SK-N-SH treated with all-trans-retinoic acid at 6 μM for 48 hours (cell line): Measurements from ENCODE around the gene PCSK5.

Experiments used
- ATAC-seq: fragments of 200-7000 bp; cut with Tn5 transposase; 3 replicates; pipeline ENCODE4 v1.9.1; 2020; ENCODE audit warnings: mild to moderate bottlenecking, moderate library complexity
- ARNTL ChIP-seq: fragments of 450-650 bp; formaldehyde crosslinking; IDR thresholded peaks from 2 replicates; pipeline ENCODE4 v1.5.0; 2020; ENCODE audit warnings: low read depth, mild to moderate bottlenecking, moderate library complexity, borderline replicate concordance
- BACH2 ChIP-seq: fragments of 250-450 bp; sonication (Bioruptor Pico); IDR thresholded peaks from 2 replicates; pipeline ENCODE4 v1.9.0; 2021; ENCODE audit warnings: mild to moderate bottlenecking, borderline replicate concordance
- CREB5 ChIP-seq: fragments of 250-450 bp; sonication (Bioruptor Pico); IDR thresholded peaks from 2 replicates; pipeline ENCODE4 v1.5.1; 2020; ENCODE audit warnings: low read depth, mild to moderate bottlenecking, moderate library complexity
- CSDC2 ChIP-seq: fragments of 250-450 bp; sonication (Bioruptor Pico); IDR thresholded peaks from 2 replicates; pipeline ENCODE4 v1.5.0; 2020; ENCODE audit warnings: mild to moderate bottlenecking, moderate library complexity
- ESRRG ChIP-seq: fragments of 250-450 bp; sonication (Bioruptor Pico); IDR thresholded peaks from 2 replicates; pipeline ENCODE4 v1.6.1; 2021; ENCODE audit warnings: mild to moderate bottlenecking
- GLIS3 ChIP-seq: fragments of 250-450 bp; sonication (Bioruptor Pico); IDR thresholded peaks from 2 replicates; pipeline ENCODE4 v1.5.0; 2020; ENCODE audit warnings: mild to moderate bottlenecking, moderate library complexity
- ISL1 ChIP-seq: fragments of 250-450 bp; sonication (Bioruptor Pico); IDR thresholded peaks from 2 replicates; pipeline ENCODE4 v2.1.2; 2022; ENCODE audit warnings: mild to moderate bottlenecking, moderate library complexity
- OSR1 ChIP-seq: fragments of 250-450 bp; sonication (Bioruptor Pico); IDR thresholded peaks from 2 replicates; pipeline ENCODE4 v1.8.0; 2022; ENCODE audit warnings: moderate library complexity, mild to moderate bottlenecking, inconsistent platforms
- PATZ1 ChIP-seq: fragments of 250-450 bp; sonication (Bioruptor Pico); IDR thresholded peaks from 2 replicates; pipeline ENCODE4 v1.8.0; 2020; ENCODE audit warnings: mild to moderate bottlenecking, moderate library complexity, borderline replicate concordance
- POU6F1 ChIP-seq: fragments of 250-450 bp; sonication (Bioruptor Pico); IDR thresholded peaks from 2 replicates; pipeline ENCODE4 v1.8.0; 2021; ENCODE audit warnings: low read depth, mild to moderate bottlenecking, moderate library complexity, borderline replicate concordance
- PPARA ChIP-seq: fragments of 250-450 bp; sonication (Bioruptor Pico); IDR thresholded peaks from 2 replicates; pipeline ENCODE4 v1.5.0; 2020; ENCODE audit warnings: mild to moderate bottlenecking, borderline replicate concordance
- RARB ChIP-seq: fragments of 250-450 bp; sonication (Bioruptor Pico); IDR thresholded peaks from 2 replicates; pipeline ENCODE4 v1.8.0; 2021; ENCODE audit warnings: mild to moderate bottlenecking, moderate library complexity
- SNAI2 ChIP-seq: fragments of 250-450 bp; sonication (Bioruptor Pico); IDR thresholded peaks from 2 replicates; pipeline ENCODE4 v1.5.0; 2020; ENCODE audit warnings: mild to moderate bottlenecking, moderate library complexity
- TOX ChIP-seq: fragments of 250-450 bp; sonication (Bioruptor Pico); IDR thresholded peaks from 2 replicates; pipeline ENCODE4 v1.8.0; 2021; ENCODE audit warnings: mild to moderate bottlenecking, moderate library complexity, borderline replicate concordance
- ZC3H10 ChIP-seq: fragments of 250-450 bp; sonication (Bioruptor Pico); IDR thresholded peaks from 2 replicates; pipeline ENCODE4 v1.5.1; 2021; ENCODE audit warnings: mild to moderate bottlenecking, moderate library complexity
- ZFP30 ChIP-seq: fragments of 450-650 bp; formaldehyde crosslinking; IDR thresholded peaks from 2 replicates; pipeline ENCODE4 v1.5.0; 2022; ENCODE audit warnings: mild to moderate bottlenecking, moderate library complexity
- TF ChIP-seq, protein P1 (sequence below): fragments of 250-450 bp; sonication (Bioruptor Pico); IDR thresholded peaks from 2 replicates; pipeline ENCODE4 v1.5.1; 2021; ENCODE audit warnings: mild to moderate bottlenecking, moderate library complexity
- TF ChIP-seq, protein P2 (sequence below): fragments of 250-450 bp; sonication (Bioruptor Pico); IDR thresholded peaks from 2 replicates; pipeline ENCODE4 v1.5.0; 2020; ENCODE audit warnings: mild to moderate bottlenecking, moderate library complexity

PCSK5 gene

GRCh38 chr9:75930730-75931321, 40.4 kb downstream of the PCSK5 start (continued):
- TF ChIP-seq SNAI2: no peak
- TF ChIP-seq RARB (CRISPR knock-in tag): no peak
- TF ChIP-seq CSDC2 (CRISPR knock-in tag): no peak
- TF ChIP-seq ARNTL: no peak
- no peak for TF ChIP-seq GLIS3 (CRISPR knock-in tag)
- TF ChIP-seq ZC3H10 (CRISPR knock-in tag): no peak
- no peak for TF ChIP-seq ESRRG (CRISPR knock-in tag)
- no peak for TF ChIP-seq TOX (CRISPR knock-in tag)
- TF ChIP-seq BACH2 (CRISPR knock-in tag): no peak
- TF ChIP-seq PPARA (CRISPR knock-in tag): no peak
- no peak for TF ChIP-seq OSR1 (CRISPR knock-in tag)

- TF ChIP-seq CREB5 (CRISPR knock-in tag) (no peak), ZFP30 (CRISPR knock-in tag) (no peak), RARB (CRISPR knock-in tag) (no peak), ISL1 (no peak), PATZ1 (no peak), ARNTL (no peak), OSR1 (CRISPR knock-in tag) (no peak), PPARA (CRISPR knock-in tag) (no peak), CSDC2 (CRISPR knock-in tag) (no peak), ESRRG (CRISPR knock-in tag) (no peak), POU6F1 (no peak)
- TF ChIP-seq, protein P1, sequence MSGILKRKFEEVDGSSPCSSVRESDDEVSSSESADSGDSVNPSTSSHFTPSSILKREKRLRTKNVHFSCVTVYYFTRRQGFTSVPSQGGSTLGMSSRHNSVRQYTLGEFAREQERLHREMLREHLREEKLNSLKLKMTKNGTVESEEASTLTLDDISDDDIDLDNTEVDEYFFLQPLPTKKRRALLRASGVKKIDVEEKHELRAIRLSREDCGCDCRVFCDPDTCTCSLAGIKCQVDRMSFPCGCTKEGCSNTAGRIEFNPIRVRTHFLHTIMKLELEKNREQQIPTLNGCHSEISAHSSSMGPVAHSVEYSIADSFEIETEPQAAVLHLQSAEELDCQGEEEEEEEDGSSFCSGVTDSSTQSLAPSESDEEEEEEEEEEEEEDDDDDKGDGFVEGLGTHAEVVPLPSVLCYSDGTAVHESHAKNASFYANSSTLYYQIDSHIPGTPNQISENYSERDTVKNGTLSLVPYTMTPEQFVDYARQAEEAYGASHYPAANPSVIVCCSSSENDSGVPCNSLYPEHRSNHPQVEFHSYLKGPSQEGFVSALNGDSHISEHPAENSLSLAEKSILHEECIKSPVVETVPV (CRISPR knock-in tag): no peak
- TF ChIP-seq, protein P2, sequence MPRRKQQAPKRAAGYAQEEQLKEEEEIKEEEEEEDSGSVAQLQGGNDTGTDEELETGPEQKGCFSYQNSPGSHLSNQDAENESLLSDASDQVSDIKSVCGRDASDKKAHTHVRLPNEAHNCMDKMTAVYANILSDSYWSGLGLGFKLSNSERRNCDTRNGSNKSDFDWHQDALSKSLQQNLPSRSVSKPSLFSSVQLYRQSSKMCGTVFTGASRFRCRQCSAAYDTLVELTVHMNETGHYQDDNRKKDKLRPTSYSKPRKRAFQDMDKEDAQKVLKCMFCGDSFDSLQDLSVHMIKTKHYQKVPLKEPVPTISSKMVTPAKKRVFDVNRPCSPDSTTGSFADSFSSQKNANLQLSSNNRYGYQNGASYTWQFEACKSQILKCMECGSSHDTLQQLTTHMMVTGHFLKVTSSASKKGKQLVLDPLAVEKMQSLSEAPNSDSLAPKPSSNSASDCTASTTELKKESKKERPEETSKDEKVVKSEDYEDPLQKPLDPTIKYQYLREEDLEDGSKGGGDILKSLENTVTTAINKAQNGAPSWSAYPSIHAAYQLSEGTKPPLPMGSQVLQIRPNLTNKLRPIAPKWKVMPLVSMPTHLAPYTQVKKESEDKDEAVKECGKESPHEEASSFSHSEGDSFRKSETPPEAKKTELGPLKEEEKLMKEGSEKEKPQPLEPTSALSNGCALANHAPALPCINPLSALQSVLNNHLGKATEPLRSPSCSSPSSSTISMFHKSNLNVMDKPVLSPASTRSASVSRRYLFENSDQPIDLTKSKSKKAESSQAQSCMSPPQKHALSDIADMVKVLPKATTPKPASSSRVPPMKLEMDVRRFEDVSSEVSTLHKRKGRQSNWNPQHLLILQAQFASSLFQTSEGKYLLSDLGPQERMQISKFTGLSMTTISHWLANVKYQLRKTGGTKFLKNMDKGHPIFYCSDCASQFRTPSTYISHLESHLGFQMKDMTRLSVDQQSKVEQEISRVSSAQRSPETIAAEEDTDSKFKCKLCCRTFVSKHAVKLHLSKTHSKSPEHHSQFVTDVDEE (CRISPR knock-in tag): no peak
- ATAC-seq: no peak
Observed at GRCh38 chr9:75933982-75934381, 43.5 kb downstream of the PCSK5 start.

- no peak for ATAC-seq
- TF ChIP-seq, protein P1 (CRISPR knock-in tag): no peak
- no peak for TF ChIP-seq PPARA (CRISPR knock-in tag)
- no peak for TF ChIP-seq RARB (CRISPR knock-in tag)
- no peak for TF ChIP-seq ZC3H10 (CRISPR knock-in tag)
- TF ChIP-seq ARNTL: no peak
- no peak for TF ChIP-seq OSR1 (CRISPR knock-in tag)
- TF ChIP-seq ESRRG (CRISPR knock-in tag): no peak
- no peak for TF ChIP-seq BACH2 (CRISPR knock-in tag)
Observed at GRCh38 chr9:75935591-75935990, 45.1 kb downstream of the PCSK5 start.
